ENCODE measurements around the gene SIDT2.

Gene SIDT2

GRCh38 chr11:117189191-117189940 is 10.8 kb downstream of the SIDT2 start:
- no peak for ATAC-seq

DNA sequence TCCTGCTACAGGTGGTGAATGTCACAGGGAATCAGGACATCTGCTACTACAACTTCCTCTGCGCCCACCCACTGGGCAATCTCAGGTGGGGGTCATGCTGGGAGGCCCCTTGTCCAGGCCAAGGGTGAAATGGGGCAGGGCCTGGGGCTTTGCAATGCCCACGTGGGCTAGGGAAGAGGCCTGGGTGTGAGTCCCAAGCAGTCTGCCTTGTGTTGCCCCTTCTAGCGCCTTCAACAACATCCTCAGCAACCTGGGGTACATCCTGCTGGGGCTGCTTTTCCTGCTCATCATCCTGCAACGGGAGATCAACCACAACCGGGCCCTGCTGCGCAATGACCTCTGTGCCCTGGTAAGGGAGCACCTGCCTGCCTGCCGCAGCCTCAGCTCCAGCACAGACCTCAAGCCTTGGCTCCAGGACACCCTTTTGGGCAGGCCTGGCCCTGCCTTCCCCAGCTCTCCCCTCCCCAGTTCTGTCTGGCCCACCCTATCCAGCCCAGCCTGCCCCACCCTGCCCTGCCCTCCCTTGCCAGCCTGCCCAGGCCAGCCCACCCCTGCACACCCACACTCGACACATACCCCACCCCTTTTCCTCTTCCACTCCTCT is 11.5 kb downstream of the SIDT2 start:
- TF ChIP-seq ARNTL (CRISPR knock-in tag; IDR thresholded peaks at IDR 0.05; ENCODE audit: borderline replicate concordance, low read depth) (no peak), ESRRG (CRISPR knock-in tag; IDR thresholded peaks at IDR 0.05) (no peak)
- no peak for ATAC-seq

More at GRCh38 chr11:117189191-117189940, 10.8 kb downstream of the SIDT2 start:
- TF ChIP-seq TOX (CRISPR knock-in tag; IDR thresholded peaks at IDR 0.05; ENCODE audit: borderline replicate concordance) (no peak), SNAI2 (CRISPR knock-in tag; IDR thresholded peaks at IDR 0.05) (no peak), CSRNP3 (CRISPR knock-in tag; IDR thresholded peaks at IDR 0.05) (no peak), RARB (CRISPR knock-in tag; IDR thresholded peaks at IDR 0.05) (no peak), ZFP30 (CRISPR knock-in tag; IDR thresholded peaks at IDR 0.05) (no peak), GLIS3 (CRISPR knock-in tag; IDR thresholded peaks at IDR 0.05) (no peak), OSR1 (CRISPR knock-in tag; IDR thresholded peaks at IDR 0.05) (no peak), CSDC2 (CRISPR knock-in tag; IDR thresholded peaks at IDR 0.05) (no peak), ZNF8 (CRISPR knock-in tag; IDR thresholded peaks at IDR 0.05) (no peak), TSHZ2 (CRISPR knock-in tag; IDR thresholded peaks at IDR 0.05) (no peak), PPARA (CRISPR knock-in tag; IDR thresholded peaks at IDR 0.05; ENCODE audit: borderline replicate concordance) (no peak), ZNF565 (CRISPR knock-in tag; conservative IDR thresholded peaks at IDR 0.05; ENCODE audit: low read depth) (no peak), ISL1 (CRISPR knock-in tag; IDR thresholded peaks at IDR 0.05) (no peak), TCF4 (CRISPR knock-in tag; IDR thresholded peaks at IDR 0.05; ENCODE audit: borderline replicate concordance) (no peak), ESRRG (CRISPR knock-in tag; IDR thresholded peaks at IDR 0.05) (no peak), ZNF70 (CRISPR knock-in tag; IDR thresholded peaks at IDR 0.05) (no peak), BACH2 (CRISPR knock-in tag; IDR thresholded peaks at IDR 0.05; ENCODE audit: borderline replicate concordance) (no peak), ARNTL (CRISPR knock-in tag; IDR thresholded peaks at IDR 0.05; ENCODE audit: borderline replicate concordance, low read depth) (no peak)
- TF ChIP-seq, protein P1, sequence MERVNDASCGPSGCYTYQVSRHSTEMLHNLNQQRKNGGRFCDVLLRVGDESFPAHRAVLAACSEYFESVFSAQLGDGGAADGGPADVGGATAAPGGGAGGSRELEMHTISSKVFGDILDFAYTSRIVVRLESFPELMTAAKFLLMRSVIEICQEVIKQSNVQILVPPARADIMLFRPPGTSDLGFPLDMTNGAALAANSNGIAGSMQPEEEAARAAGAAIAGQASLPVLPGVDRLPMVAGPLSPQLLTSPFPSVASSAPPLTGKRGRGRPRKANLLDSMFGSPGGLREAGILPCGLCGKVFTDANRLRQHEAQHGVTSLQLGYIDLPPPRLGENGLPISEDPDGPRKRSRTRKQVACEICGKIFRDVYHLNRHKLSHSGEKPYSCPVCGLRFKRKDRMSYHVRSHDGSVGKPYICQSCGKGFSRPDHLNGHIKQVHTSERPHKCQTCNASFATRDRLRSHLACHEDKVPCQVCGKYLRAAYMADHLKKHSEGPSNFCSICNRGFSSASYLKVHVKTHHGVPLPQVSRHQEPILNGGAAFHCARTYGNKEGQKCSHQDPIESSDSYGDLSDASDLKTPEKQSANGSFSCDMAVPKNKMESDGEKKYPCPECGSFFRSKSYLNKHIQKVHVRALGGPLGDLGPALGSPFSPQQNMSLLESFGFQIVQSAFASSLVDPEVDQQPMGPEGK (CRISPR knock-in tag; IDR thresholded peaks at IDR 0.05; ENCODE audit: borderline replicate concordance), result no peak

- ATAC-seq, result no peak
- TF ChIP-seq BACH2 (CRISPR knock-in tag; IDR thresholded peaks at IDR 0.05; ENCODE audit: borderline replicate concordance) (no peak), ZNF70 (CRISPR knock-in tag; IDR thresholded peaks at IDR 0.05) (no peak), CSDC2 (CRISPR knock-in tag; IDR thresholded peaks at IDR 0.05) (no peak), ZNF8 (CRISPR knock-in tag; IDR thresholded peaks at IDR 0.05) (no peak), TCF4 (CRISPR knock-in tag; IDR thresholded peaks at IDR 0.05; ENCODE audit: borderline replicate concordance) (no peak)
Measured at GRCh38 chr11:117191680-117192400, 13.3 kb downstream of the SIDT2 start.

DNA sequence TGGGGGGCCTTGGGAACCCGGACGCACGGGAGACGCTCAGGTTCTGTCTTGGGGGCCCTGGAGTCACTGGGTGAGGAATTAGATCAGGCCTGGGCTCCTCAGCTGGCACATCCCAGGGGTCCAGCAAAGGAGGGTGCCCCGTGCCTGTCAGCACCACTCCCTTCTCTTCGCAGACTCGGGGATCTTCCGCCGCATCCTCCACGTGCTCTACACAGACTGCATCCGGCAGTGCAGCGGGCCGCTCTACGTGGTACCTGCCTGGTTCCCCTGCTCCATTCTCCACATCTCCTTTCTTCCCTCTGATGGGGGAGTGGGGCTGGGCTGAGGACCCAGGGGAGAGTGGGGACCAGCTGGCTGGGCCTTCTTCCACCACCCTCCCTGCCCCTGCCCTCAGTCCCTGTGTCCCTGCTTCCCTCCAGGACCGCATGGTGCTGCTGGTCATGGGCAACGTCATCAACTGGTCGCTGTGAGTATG is 13.9 kb downstream of the SIDT2 start:
- no peak for ATAC-seq
- TF ChIP-seq, protein P1 (CRISPR knock-in tag; IDR thresholded peaks at IDR 0.05; ENCODE audit: borderline replicate concordance), result no peak
- TF ChIP-seq TCF4 (CRISPR knock-in tag; IDR thresholded peaks at IDR 0.05; ENCODE audit: borderline replicate concordance), result no peak
- no peak for TF ChIP-seq RARB (CRISPR knock-in tag; IDR thresholded peaks at IDR 0.05)
- no peak for TF ChIP-seq ISL1 (CRISPR knock-in tag; IDR thresholded peaks at IDR 0.05)
- TF ChIP-seq CSDC2 (CRISPR knock-in tag; IDR thresholded peaks at IDR 0.05), result no peak
- TF ChIP-seq ARNTL (CRISPR knock-in tag; IDR thresholded peaks at IDR 0.05; ENCODE audit: borderline replicate concordance, low read depth), result no peak
- no peak for TF ChIP-seq TSHZ2 (CRISPR knock-in tag; IDR thresholded peaks at IDR 0.05)
- TF ChIP-seq ZFP30 (CRISPR knock-in tag; IDR thresholded peaks at IDR 0.05), result no peak

All from SK-N-SH treated with all-trans-retinoic acid at 6 μM for 48 hours (cell line).